GM19324 (cell line): ENCODE data around the gene LRRC8D.
"Not testable (repeated sequence)": the region's sequence is repeated elsewhere in the genome, so short reads cannot be mapped to it uniquely, and the experiment has no call there.

ENCODE experiments used
- ATAC-seq: cut with Tn5 transposase; IDR thresholded peaks from one replicate; pipeline ENCODE4 v1.9.1; 2021; ENCODE audit warnings: mild to moderate bottlenecking, moderate library complexity; ENCODE audit not compliant: unreplicated experiment, low FRiP score

LRRC8D gene

DNA sequence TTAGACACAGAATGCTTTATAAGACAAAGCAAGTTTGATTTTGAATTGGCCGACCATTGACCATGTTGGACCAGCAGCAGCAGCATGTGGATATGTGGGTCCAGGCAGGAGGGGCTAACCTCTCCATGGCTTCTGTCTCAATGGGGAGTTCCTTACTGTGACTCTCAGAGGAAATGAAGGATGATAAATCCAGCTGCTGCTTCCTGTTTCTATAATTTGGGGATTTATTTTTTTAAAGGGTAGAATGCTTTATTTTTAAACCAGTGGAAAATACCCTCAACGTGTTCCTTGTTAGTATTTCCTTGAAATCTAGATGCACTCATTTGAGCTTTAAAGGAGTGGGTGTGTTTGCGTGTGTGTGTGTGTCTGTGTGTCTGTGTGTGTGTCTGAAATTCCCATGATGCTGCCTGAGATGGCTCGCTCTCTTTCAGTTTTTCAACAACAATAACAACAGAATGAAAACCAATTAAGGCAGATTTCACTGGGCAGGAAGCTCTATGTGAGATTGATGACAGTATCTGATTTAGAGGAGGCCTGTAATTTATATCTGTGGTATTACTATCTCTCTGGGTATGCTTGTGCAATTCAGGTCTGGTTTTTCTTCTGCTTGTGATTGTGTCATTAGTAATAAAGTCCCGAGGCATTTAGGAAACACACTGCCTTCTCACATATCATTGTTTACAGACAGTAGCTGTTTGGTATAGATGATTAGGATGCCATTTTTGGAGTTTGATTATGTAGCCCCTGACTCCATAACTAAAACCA, 88.0 kb downstream of the LRRC8D start:
- ATAC-seq, result no peak

- no peak for ATAC-seq
Measured at GRCh38 chr1:89910268-89910667, 89.4 kb downstream of the LRRC8D start.

- no peak for ATAC-seq
Measured at GRCh38 chr1:89910780-89911179, 89.9 kb downstream of the LRRC8D start.

DNA sequence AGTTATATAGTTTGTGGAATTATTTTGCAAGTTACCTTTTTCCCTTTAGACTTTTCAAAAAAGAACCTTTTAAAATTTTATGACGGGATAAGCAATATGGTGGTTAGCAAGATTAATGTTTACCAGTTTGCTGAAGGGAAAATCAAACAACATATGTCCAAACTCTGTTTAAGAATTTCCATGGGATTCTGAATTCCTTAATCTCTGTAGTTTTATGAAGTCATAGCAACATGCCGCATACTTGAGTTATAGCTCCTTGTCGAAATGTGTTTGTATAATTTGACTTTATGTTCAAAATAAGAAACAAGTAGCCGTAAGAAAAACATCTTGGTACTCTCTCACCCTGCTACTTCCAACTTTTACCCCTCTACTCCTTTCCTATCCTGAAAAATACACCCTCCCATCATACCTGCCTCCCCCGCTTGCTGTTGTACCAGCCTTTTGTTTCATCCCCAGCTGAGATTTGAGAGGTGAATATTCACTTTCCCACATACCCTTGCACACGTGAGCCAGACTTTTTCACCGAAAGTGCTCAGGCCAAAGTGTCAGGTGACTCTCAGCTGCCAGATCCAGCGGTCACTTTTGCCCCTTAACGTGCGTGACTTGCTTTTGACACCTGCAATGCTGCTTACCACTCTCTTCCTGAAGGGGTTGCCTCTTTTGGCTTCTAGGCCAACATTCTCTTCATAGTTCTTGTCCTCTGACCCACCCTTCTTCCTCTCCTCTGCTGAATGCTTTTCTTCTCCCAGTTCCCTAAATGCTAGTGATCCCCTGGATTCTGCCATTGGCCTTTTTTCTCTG, 90.6 kb downstream of the LRRC8D start:
- no peak for ATAC-seq

GRCh38 chr1:89912073-89912472, 91.2 kb downstream of the LRRC8D start:
- ATAC-seq, result no peak

DNA sequence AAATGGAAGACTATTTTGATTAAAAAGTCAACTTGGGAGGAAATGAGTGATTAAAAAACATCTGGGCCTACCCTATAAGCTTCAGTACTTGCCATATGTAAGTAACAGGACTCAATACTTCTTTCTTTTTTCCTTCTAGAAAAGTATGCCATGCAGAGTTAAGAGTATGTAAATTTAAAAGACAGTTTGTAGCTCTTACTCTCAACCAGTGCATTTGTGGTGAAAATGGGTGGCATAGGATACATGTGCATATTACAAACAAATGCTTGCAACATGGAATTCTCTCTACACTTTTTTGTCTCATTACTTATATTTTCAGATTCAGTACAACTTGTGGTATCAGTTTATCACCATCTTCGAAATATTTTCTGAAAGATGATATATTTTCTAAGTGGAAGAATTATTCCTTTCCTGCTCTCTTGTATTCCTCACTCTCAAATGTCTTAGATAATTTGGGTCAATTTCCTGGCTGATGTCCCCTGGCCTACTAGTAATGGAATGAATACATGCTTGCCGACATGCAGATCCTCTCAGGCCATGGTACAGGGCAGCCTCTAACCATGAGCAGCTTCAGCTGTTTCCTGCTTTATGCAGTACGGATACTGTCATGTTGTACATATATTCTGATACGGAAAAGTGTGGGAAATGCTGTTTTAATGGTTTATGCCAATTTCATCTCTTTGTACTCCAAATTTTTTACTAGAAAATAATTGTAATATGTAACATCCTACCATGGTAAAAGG, 92.7 kb downstream of the LRRC8D start:
- ATAC-seq, result no peak

GRCh38 chr1:89917353-89917752, 96.5 kb downstream of the LRRC8D start:
- ATAC-seq, result no peak

GRCh38 chr1:89918127-89918793, 97.4 kb downstream of the LRRC8D start:
- no peak for ATAC-seq

DNA sequence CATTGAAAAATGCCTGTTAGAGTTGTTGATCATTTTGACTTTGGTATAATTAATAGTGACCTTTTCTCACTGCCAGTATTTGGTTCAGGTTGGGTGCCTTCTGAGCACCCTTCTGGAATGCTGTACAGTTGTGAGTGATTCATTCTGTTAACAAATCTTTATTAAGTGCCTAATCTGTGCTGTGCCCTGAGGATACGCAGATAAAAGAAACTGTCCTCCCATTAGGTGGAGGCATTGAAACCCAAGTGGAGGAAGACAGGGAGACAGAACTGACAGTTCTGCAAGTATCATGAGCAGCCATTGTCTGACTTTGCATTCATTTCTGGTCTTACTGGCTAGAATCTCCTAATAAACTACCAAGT, 97.9 kb downstream of the LRRC8D start:
- no peak for ATAC-seq

GRCh38 chr1:89919174-89919573, 98.3 kb downstream of the LRRC8D start:
- ATAC-seq, result no peak

DNA sequence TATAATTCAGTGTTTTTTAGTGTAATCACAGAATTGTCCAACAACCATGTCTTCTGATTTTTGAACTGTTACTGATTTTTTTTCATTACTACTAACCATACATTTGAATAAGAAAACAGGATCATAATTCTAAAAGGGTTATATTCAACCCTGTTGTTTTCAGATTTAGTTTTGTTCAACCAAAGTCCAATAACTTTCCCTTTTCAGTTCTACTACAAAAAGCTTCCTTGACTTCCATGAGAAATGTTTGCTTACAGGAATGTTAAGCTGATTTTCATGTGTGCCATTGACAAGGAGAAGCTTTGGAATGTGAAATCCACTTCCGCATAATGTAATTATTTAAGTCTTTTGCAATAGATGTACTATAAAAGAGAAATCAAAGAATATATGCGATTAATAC, 102.1 kb downstream of the LRRC8D start:
- no peak for ATAC-seq

- ATAC-seq, result no peak
Measured at GRCh38 chr1:89923517-89923916, 102.7 kb downstream of the LRRC8D start.

- ATAC-seq, result not testable (repeated sequence)
Measured at GRCh38 chr1:89924075-89924474, 103.2 kb downstream of the LRRC8D start.

DNA sequence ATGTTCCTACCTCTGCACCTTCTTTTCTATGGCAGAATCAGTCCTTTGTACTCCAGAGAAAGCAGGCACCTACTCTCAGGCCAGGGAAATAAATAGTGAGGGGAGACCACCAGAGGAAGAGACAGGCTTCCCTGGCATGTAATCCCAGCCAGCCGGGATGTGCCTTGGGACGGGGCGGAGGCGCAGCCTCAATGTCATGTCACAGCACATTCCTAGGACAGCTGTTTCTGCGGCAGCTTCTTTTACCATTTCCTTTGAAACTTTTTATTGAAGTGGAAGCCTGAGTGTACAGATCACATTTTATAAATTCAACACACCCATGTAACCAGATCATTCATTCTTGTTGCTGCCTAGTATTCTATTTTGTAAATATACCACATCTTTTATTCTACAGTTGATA, 106.2 kb downstream of the LRRC8D start:
- no peak for ATAC-seq

DNA sequence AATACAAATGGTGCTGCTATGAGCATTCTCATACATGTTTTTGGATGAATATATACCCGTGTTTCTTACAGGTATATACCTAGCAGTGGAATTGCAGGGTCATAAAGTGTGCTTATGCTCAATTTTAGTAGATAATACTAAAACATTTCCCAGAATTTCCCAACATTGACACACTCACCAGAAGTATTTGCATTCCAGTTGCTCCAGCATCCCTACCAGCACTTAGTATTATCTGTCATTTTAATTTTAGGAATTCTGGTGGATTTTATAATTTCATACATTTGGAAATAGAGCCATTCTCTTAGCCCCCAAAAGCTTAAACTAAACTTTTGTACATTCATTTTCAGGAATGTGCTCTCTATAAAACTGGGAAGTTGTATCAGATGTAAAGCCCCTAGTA, 106.6 kb downstream of the LRRC8D start:
- ATAC-seq, result no peak

DNA sequence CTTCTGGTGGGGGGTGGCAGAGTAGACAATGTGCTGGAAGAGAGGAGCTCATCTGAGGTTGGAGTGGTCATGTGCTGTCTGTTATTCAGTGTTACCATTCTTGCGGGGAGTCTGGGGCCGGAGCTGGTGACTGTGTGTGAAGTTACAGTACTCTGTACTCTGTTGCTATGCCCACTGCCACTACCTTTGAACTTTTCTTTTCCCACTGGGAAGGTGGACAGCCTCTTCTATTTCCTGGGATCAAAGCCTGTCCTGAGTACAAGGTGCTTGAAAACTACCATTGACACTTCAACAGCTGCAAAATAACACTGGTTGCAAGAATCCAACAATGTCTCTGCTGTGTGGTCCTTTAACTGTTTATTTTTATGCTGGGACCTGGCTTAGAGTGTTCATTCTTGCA, 107.7 kb downstream of the LRRC8D start:
- ATAC-seq, result no peak

GRCh38 chr1:89929467-89930063, 108.7 kb downstream of the LRRC8D start:
- ATAC-seq, result no peak

DNA sequence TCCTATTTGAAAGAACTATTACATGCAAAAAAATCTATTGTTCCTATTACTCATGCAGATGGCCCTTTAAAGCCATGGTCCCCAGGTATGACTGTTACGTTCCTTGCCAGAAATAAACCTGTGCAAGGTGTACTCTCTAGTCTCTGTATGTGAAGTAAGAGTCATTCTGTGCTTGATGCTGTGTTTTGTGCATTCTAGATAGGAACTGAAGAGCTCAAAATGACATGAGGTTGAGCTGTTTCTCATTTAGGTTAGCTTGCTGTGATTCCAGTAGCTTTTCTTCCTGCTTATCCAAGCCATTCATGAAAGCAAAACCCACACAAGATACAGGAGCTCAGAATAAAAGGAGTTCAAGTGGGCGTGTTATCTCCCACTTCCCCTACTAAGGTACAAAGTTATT, 109.7 kb downstream of the LRRC8D start:
- ATAC-seq, result no peak

DNA sequence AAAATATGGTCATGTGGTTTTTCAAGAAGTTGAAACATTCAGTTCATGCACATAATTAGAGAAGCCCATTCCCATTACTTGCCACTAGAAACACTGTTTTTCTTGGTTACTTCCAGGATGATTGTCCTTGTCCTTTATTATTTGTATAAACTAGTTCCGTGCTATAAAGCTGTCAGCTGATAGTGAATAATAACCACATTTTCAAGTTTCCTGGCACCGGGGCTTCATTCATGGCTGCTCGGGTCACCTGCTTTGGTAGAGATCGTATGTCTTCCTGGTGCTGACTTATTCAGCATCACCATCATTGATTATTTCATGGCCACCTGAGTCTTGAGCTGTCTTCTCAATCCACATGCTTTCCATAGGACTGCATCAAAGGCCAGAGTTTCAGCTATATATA, 111.1 kb downstream of the LRRC8D start:
- ATAC-seq, result no peak

- ATAC-seq, result no peak
Measured at GRCh38 chr1:89932598-89933364, 111.9 kb downstream of the LRRC8D start.
